Measurements from ENCODE around the gene TERC. TPM values are rescaled to one million over a fixed set of nuclear protein-coding genes. Genes with fewer than 3 reads are reported as not detected.

TERC gene
- total and polyA plus RNA-seq, 7 donors: 0.44 to 220 (median 111) TPM; not detected in 2

DNA sequence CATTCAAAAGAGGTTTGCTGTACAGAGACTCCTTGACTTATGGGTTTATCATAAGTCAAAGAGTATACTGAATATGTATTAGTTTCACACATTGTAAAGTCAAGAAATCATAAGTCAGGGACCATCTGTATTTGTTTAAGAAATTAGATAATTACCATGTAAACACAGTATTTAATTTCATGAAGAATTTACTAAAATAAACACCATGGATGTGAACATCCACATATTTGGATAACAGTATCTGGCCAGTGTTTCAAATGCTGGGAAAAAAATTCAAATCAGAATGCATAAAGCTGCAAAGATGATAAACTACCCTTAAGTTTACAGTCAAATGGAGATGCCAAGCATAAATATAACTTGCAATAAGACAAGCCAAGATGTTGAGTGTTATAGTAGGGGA, 25.4 kb upstream of the TERC start:
- TF ChIP-seq, protein P1, sequence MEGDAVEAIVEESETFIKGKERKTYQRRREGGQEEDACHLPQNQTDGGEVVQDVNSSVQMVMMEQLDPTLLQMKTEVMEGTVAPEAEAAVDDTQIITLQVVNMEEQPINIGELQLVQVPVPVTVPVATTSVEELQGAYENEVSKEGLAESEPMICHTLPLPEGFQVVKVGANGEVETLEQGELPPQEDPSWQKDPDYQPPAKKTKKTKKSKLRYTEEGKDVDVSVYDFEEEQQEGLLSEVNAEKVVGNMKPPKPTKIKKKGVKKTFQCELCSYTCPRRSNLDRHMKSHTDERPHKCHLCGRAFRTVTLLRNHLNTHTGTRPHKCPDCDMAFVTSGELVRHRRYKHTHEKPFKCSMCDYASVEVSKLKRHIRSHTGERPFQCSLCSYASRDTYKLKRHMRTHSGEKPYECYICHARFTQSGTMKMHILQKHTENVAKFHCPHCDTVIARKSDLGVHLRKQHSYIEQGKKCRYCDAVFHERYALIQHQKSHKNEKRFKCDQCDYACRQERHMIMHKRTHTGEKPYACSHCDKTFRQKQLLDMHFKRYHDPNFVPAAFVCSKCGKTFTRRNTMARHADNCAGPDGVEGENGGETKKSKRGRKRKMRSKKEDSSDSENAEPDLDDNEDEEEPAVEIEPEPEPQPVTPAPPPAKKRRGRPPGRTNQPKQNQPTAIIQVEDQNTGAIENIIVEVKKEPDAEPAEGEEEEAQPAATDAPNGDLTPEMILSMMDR (IDR thresholded peaks at IDR 0.05): no peak
- no peak for TF ChIP-seq POLR2A (IDR thresholded peaks at IDR 0.05)
- TF ChIP-seq EP300 (IDR thresholded peaks at IDR 0.05): no peak
- TF ChIP-seq POLR2AphosphoS5 (IDR thresholded peaks at IDR 0.05): no peak
- no peak overlapping the region for H3K27ac ChIP-seq
- peaks cover 8 to 62% (median 22%) of the 10 kb centered on the region in 4 donors for H3K36me3 ChIP-seq
- H3K4me3 ChIP-seq: no peak overlapping the region
- no peaks in the 10 kb centered on the region for H3K9me3 ChIP-seq
- no peak for DNase-seq
- intact Hi-C loops (cut with DNase I): loop anchor here (5.0 to 10.0 kb wide), 2 partner anchors 187 to 305 kb away; no protein-coding TSS in a partner anchor
- no peaks in the 10 kb centered on the region for H3K4me1 ChIP-seq
- no peaks in the 10 kb centered on the region for H3K27me3 ChIP-seq

DNA sequence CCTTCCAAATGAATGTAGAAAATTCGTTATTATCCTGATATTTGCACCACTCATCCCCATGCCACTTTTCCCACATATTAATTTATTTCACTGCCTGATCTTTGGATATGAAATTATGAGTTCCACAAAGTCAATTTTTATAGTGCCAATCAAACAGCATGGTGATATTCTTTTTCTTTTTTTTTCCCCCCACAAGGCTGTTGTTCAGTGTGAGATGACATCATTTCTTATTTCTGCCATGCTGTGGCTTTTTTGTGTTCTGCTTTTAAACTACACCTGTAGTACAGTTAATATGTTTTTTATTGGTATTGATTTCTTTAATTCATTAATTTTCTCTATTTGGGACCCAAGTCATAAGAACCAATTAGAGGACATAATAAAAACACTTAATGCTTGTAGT, 22.9 kb upstream of the TERC start:
- Histone ChIP-seq H3K36me3 (peaks cover 8 to 84% (median 29%) of the 10 kb centered on the region in 4 donors), H3K9me3 (no peaks in the 10 kb centered on the region), H3K4me3 (no peak overlapping the region), H3K27ac (no peak overlapping the region), H3K4me1 (no peaks in the 10 kb centered on the region), H3K27me3 (no peaks in the 10 kb centered on the region)
- intact Hi-C loops (cut with DNase I): no loop called here
- 81 to 88% methylated on average over 1 of the region's 1 CpG for WGBS, 2 donors
- TF ChIP-seq POLR2A (IDR thresholded peaks at IDR 0.05) (no peak), POLR2AphosphoS5 (IDR thresholded peaks at IDR 0.05) (no peak), EP300 (IDR thresholded peaks at IDR 0.05) (no peak)
- TF ChIP-seq, protein P1 (IDR thresholded peaks at IDR 0.05): no peak
- DNase-seq: no peak

DNA sequence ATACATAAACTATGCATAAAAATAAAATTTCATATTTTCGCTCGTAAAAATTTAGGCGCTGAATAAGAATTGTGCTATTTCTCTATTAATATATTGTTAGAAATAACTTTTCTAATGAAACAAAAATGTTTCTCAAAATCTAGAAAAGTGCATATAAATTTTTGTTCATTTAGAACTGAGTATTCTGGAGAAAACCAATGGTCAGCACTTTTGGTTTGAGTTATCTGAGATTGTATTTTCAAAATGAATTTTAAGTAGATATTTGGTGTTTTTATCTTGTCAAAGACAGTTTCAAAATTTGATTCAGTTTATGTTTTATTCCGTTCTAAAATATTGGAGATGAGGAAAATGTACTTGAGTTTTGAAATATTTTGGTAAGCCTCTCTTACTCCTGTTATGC, 22.3 kb upstream of the TERC start:
- intact Hi-C loops (cut with DNase I): no loop called here
- Histone ChIP-seq H3K27me3 (no peaks in the 10 kb centered on the region), H3K27ac (no peak overlapping the region), H3K36me3 (peaks cover 10 to 86% (median 32%) of the 10 kb centered on the region in 4 donors), H3K4me3 (no peak overlapping the region), H3K9me3 (no peaks in the 10 kb centered on the region), H3K4me1 (no peaks in the 10 kb centered on the region)
- WGBS, 2 donors: 97 to 98% methylated on average over 4 of the region's 4 CpGs
- no peak for DNase-seq
- TF ChIP-seq POLR2A (IDR thresholded peaks at IDR 0.05): no peak
- no peak for TF ChIP-seq POLR2AphosphoS5 (IDR thresholded peaks at IDR 0.05)

DNA sequence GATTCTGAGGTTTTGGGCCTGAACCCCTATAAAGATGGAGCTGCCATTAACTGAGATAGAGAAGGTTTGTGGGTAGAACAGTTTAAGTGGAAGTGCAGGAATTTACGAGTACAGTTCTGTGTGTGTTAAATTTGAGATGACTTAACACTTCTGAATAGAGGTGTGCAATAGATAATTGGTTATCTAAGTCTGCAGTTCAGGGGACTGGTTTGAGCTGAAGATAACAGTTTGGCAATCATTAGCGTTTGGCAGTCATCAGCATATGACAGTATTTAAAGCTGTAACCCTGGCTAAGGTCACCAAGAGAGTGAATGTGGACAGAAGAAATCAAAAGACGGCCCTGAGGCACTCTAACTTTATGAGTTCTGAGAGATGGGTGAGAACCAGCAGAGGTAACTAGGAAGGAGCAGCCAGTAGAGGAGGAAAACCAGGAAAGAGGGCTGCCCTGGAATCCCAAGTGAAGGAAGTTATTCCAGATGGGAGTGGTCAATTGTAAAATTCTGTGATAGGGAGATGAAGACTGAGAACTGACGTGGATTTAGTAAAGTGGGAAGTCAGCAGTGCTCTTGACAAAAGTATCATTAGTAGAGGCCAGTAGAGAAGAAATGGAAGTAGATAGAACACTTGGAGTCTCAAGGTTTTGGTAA, 16.5 kb upstream of the TERC start:
- no peak for DNase-seq
- Histone ChIP-seq H3K36me3 (peaks cover 20 to 98% (median 51%) of the 10 kb centered on the region in 4 donors), H3K9me3 (no peaks in the 10 kb centered on the region), H3K27me3 (no peaks in the 10 kb centered on the region), H3K4me1 (peaks cover 0 to under 1% (median 0%) of the 10 kb centered on the region in 4 donors), H3K4me3 (no peak overlapping the region), H3K27ac (no peak overlapping the region)
- intact Hi-C loops (cut with DNase I): no loop called here
- WGBS, 2 donors: 66 to 83% methylated on average over 4 of the region's 4 CpGs
- TF ChIP-seq POLR2A (IDR thresholded peaks at IDR 0.05) (no peak), POLR2AphosphoS5 (IDR thresholded peaks at IDR 0.05) (no peak), EP300 (IDR thresholded peaks at IDR 0.05) (no peak)
- TF ChIP-seq, protein P1 (IDR thresholded peaks at IDR 0.05): no peak

DNA sequence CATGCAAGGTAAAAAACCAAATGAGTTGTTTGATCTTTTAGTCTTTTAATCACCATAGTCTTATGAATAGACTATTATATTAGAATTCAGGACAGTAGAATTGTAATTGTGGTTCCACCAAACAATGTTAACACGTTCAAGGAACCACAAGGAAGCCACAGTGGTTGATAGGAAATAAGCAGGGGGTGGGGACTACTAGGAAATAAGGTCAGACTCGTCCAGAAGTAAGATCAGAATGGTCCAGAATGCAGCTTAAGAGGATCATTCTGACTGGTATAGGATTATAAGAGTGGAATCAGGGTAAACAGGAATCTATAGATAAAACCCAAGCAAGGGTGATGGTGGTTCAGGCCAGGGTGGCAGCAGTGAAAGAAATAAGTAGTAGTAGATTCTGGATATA, 15.9 kb upstream of the TERC start:
- no peaks in the 10 kb centered on the region for H3K27me3 ChIP-seq
- DNase-seq: no peak
- intact Hi-C loops (cut with DNase I): no loop called here
- H3K4me1 ChIP-seq: peaks cover 0 to 7% (median 2%) of the 10 kb centered on the region in 4 donors
- H3K9me3 ChIP-seq: no peaks in the 10 kb centered on the region
- TF ChIP-seq, protein P1 (IDR thresholded peaks at IDR 0.05): no peak
- TF ChIP-seq POLR2AphosphoS5 (IDR thresholded peaks at IDR 0.05): no peak
- TF ChIP-seq EP300 (IDR thresholded peaks at IDR 0.05): no peak
- TF ChIP-seq POLR2A (IDR thresholded peaks at IDR 0.05): no peak
- H3K27ac ChIP-seq: no peak overlapping the region
- H3K4me3 ChIP-seq: no peak overlapping the region
- H3K36me3 ChIP-seq: peaks cover 20 to 98% (median 47%) of the 10 kb centered on the region in 4 donors
- WGBS, 2 donors: 52 to 66% methylated on average over 2 of the region's 2 CpGs
